Astrocyte (in vitro differentiated cells and primary cell): Measurements from ENCODE around the gene CADM1.

Experiments
- EZH2 ChIP-seq: IDR thresholded peaks from 2 replicates; pipeline ENCODE4 v1.6.1; 2012; ENCODE audit warnings: mild to moderate bottlenecking, low read length, inconsistent platforms; ENCODE audit not compliant: insufficient read depth
- TF ChIP-seq, protein P1 (sequence below): IDR thresholded peaks from 2 replicates; pipeline ENCODE4 v1.5.1; 2011; ENCODE audit warnings: low read depth, mild to moderate bottlenecking, inconsistent platforms, low read length, moderate library complexity; ENCODE audit not compliant: insufficient read depth

GRCh38 chr11:115456019-115456418 lies 48.2 kb downstream of the CADM1 start:
- TF ChIP-seq, protein P1, sequence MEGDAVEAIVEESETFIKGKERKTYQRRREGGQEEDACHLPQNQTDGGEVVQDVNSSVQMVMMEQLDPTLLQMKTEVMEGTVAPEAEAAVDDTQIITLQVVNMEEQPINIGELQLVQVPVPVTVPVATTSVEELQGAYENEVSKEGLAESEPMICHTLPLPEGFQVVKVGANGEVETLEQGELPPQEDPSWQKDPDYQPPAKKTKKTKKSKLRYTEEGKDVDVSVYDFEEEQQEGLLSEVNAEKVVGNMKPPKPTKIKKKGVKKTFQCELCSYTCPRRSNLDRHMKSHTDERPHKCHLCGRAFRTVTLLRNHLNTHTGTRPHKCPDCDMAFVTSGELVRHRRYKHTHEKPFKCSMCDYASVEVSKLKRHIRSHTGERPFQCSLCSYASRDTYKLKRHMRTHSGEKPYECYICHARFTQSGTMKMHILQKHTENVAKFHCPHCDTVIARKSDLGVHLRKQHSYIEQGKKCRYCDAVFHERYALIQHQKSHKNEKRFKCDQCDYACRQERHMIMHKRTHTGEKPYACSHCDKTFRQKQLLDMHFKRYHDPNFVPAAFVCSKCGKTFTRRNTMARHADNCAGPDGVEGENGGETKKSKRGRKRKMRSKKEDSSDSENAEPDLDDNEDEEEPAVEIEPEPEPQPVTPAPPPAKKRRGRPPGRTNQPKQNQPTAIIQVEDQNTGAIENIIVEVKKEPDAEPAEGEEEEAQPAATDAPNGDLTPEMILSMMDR: no peak
- no peak for TF ChIP-seq EZH2
